Neutrophil (primary cell): ENCODE data around the gene LSP1.

Experiments used
- H3K27ac ChIP-seq: fragments of 200-600 bp; sonication (generic); 2 replicates; pipeline ENCODE4 v1.5.1; 2016; ENCODE audit warnings: mild to moderate bottlenecking, moderate library complexity
- H3K27me3 ChIP-seq: fragments of 200-600 bp; sonication (generic); 2 replicates; pipeline ENCODE4 v1.6.0; 2016; ENCODE audit warnings: mild to moderate bottlenecking
- H3K36me3 ChIP-seq: fragments of 200-600 bp; sonication (generic); 2 replicates; pipeline ENCODE4 v1.5.1; 2017
- H3K4me1 ChIP-seq, 2 experiments: fragments of 200-600 bp in 1 of 2; sonication (generic) in 1 of 2; 1 replicate in 1 of 2; 2 replicates in 1 of 2; pipeline versions ENCODE4 v1.5.1 to v1.6.1; 2013 to 2016; ENCODE audit warnings: low read depth in 1 of 2, low read length in 1 of 2, mild to moderate bottlenecking in 1 of 2, moderate library complexity in 1 of 2; ENCODE audit not compliant: control insufficient read depth in 1 of 2, insufficient read depth in 1 of 2
- H3K4me3 ChIP-seq, 2 experiments: fragments of 200-600 bp in 1 of 2; sonication (generic) in 1 of 2; 1 replicate in 1 of 2; 2 replicates in 1 of 2; pipeline ENCODE4 v1.5.1; 2013 to 2016; ENCODE audit warnings: low read depth in 1 of 2, low read length in 1 of 2, mild to moderate bottlenecking in 1 of 2, moderate library complexity in 1 of 2
- H3K9me3 ChIP-seq: fragments of 200-600 bp; sonication (generic); 2 replicates; pipeline ENCODE4 v1.5.1; 2016
- TF ChIP-seq, protein P1 (sequence below): fragments of 200-600 bp; sonication (generic); IDR thresholded peaks from 2 replicates; pipeline ENCODE4 v1.5.1; 2016; ENCODE audit warnings: antibody characterized with exemption

The LSP1 gene

DNA sequence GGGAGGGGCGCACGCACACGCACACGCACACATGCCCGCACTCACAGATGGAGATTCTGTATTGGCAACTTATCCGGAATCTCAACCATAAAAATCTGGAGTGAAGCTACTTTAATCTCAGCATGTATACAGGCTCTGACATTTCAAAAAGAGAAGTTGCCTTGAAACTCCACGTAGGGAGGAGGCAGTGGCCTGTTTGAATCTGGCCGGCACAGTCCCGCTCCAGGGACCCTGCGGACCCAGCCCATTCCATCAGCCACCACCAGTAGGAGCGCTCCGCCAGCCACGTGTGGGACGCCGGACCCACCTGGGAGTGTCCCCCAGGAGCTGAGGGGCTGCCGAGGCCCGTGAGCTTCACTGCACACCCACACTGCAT is 20.0 kb upstream of the LSP1 start:
- H3K4me3 ChIP-seq, result peak overlapping the region; percentile 39 to 49
- H3K27me3 ChIP-seq, result peaks cover 21% of the 10 kb centered on the region
- H3K4me1 ChIP-seq, result peaks cover 26 to 44% of the 10 kb centered on the region in 2 experiments

GRCh38 chr11:1834062-1834610 is 18.7 kb upstream of the LSP1 start:
- Histone ChIP-seq H3K4me1 (peaks cover 37 to 56% of the 10 kb centered on the region in 2 experiments), H3K27me3 (peaks cover 21% of the 10 kb centered on the region), H3K4me3 (no peak overlapping the region), H3K27ac (no peak overlapping the region), H3K36me3 (no peaks in the 10 kb centered on the region), H3K9me3 (no peaks in the 10 kb centered on the region)
- TF ChIP-seq, protein P1, sequence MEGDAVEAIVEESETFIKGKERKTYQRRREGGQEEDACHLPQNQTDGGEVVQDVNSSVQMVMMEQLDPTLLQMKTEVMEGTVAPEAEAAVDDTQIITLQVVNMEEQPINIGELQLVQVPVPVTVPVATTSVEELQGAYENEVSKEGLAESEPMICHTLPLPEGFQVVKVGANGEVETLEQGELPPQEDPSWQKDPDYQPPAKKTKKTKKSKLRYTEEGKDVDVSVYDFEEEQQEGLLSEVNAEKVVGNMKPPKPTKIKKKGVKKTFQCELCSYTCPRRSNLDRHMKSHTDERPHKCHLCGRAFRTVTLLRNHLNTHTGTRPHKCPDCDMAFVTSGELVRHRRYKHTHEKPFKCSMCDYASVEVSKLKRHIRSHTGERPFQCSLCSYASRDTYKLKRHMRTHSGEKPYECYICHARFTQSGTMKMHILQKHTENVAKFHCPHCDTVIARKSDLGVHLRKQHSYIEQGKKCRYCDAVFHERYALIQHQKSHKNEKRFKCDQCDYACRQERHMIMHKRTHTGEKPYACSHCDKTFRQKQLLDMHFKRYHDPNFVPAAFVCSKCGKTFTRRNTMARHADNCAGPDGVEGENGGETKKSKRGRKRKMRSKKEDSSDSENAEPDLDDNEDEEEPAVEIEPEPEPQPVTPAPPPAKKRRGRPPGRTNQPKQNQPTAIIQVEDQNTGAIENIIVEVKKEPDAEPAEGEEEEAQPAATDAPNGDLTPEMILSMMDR, result no peak

More for the DNA sequence above, 20.0 kb upstream of the LSP1 start:
- Histone ChIP-seq H3K27ac (peak overlapping the region; percentile 57), H3K36me3 (no peaks in the 10 kb centered on the region), H3K9me3 (no peaks in the 10 kb centered on the region)
- TF ChIP-seq, protein P1, result no peak

DNA sequence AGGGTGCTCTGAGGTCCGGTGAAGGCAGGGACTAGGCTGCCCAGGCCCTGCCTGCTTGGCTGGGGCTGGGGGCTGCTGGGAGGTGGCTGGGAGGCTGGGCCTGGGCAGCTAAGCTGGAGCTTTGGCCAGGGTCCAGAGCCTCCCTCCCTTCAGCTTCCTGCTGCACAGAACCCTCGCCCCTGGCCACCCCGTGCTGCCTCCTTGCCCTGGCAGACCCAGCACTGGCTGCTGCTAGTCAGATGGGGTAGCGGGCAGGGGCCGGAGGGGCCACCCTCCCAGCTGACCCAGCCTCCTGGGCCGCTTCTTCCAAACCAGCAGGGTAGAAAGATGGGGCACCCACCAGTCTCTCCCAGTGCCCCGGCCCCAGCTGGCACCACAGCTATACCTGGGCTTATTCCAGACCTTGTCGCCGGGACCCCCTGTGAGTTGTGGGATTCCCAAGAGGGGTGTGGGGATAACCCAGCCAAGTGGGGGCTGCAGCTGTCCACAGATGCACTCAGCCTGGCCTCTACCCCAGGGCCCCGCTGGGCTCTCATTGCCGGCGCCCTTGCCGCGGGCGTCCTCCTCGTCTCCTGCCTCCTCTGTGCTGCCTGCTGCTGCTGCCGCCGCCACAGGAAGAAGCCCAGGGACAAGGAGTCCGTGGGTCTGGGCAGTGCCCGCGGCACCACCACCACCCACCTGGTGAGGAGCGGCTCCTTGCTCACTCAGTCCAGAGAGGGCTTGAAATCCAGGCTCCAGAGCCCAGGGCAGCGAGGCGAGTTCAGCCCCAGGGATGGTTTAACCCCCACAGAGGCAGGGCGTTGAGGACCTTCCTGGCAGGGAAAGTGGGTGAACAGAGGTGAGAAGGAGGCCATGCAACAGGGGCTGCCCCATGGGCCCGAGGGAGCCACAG is 17.9 kb upstream of the LSP1 start, which contains the start of gene SYT8:
Gene SYT8, plus strand, starts transcription at position 212 of the 892 bp plus-strand sequence. Its CDS starts 116 bp downstream, at position 328.
- no peaks in the 10 kb centered on the region for H3K9me3 ChIP-seq
- H3K36me3 ChIP-seq, result no peaks in the 10 kb centered on the region
- TF ChIP-seq, protein P1, result no peak
- no peak within 1 kb of the TSS for H3K27ac ChIP-seq
- peaks cover 21% of the 10 kb centered on the region for H3K27me3 ChIP-seq
- H3K4me3 ChIP-seq, result no peak within 1 kb of the TSS
- peaks cover 45 to 62% of the 10 kb centered on the region in 2 experiments for H3K4me1 ChIP-seq

DNA sequence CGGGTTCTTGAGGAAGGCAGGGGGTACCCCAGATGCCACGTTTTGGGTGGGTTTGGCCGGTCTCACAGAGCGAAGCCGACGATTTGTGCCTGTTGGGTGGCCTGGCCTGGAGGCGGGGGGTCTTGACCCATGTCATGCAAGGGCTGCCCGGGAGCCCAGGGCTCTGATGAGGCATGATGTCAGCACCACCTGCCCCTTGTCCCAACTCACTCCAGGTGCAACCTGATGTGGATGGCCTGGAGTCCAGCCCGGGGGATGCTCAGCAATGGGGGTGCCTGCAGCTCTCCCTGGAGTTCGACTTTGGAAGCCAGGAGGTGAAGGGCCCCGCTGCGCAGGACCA is 17.2 kb upstream of the LSP1 start:
- H3K4me3 ChIP-seq, result no peak overlapping the region
- H3K9me3 ChIP-seq, result no peaks in the 10 kb centered on the region
- TF ChIP-seq, protein P1, result no peak
- H3K36me3 ChIP-seq, result no peaks in the 10 kb centered on the region
- H3K27me3 ChIP-seq, result peaks cover 21% of the 10 kb centered on the region
- peaks cover 45 to 62% of the 10 kb centered on the region in 2 experiments for H3K4me1 ChIP-seq
- no peak overlapping the region for H3K27ac ChIP-seq

DNA sequence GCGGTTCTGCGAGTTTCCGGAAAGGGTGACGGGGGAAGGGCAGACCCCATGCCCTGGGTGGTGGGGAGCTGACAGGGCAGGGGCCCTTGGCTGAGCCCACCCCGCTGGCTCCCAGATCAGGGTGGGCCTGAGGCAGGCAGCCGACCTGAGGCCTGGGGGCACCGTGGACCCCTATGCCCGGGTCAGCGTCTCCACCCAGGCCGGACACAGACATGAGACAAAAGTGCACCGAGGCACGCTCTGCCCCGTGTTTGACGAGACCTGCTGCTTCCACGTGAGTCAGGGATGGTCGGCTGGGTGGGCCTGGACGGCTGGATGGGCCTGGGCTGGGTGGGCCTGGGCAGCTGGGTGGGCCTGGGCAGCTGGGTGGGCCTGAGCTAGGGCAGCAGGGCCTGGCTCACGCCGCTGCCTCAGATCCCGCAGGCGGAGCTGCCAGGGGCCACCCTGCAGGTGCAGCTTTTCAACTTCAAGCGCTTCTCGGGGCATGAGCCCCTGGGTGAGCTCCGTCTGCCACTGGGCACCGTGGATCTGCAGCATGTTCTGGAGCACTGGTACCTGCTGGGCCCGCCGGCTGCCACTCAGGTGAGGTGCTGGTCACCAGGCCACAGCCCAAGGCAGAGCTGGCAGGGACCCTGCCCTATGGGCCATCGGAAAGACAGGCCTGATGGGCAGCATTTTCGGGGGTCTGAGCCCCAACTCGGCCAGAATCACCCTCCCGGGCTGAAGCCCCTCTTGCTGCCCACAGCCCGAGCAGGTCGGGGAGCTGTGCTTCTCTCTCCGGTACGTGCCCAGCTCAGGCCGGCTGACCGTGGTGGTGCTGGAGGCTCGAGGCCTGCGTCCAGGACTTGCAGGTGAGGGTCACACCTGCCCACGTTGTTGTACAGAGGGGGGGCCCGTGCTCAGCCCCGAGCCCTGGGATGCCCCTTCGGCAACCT is 16.6 kb upstream of the LSP1 start:
- Histone ChIP-seq H3K27me3 (peaks cover 21% of the 10 kb centered on the region), H3K27ac (no peak overlapping the region), H3K9me3 (no peaks in the 10 kb centered on the region), H3K36me3 (no peaks in the 10 kb centered on the region), H3K4me3 (no peak overlapping the region), H3K4me1 (peaks cover 50 to 63% of the 10 kb centered on the region in 2 experiments)
- TF ChIP-seq, protein P1, result no peak
